BE2C (cell line): ENCODE measurements around the gene PKD2L1.

Source experiments
- DNase-seq: peaks from one replicate; pipeline ENCODE4 v3.0.0-alpha.2; 2020
- H3K27me3 ChIP-seq: fragments of 250-450 bp; sonication (Bioruptor Pico); 2 replicates; pipeline ENCODE4 v1.5.1; 2020; ENCODE audit warnings: mild to moderate bottlenecking
- H3K36me3 ChIP-seq: fragments of 250-450 bp; sonication (Bioruptor Pico); 2 replicates; pipeline ENCODE4 v1.5.1; 2020; ENCODE audit warnings: mild to moderate bottlenecking
- H3K4me1 ChIP-seq: fragments of 250-450 bp; sonication (Bioruptor Pico); 2 replicates; pipeline ENCODE4 v1.5.1; 2020
- H3K4me3 ChIP-seq: 2 replicates; pipeline ENCODE4 v1.5.1; 2011; ENCODE audit warnings: low read depth, low read length
- H3K9me3 ChIP-seq: fragments of 250-450 bp; sonication (Bioruptor Pico); 2 replicates; pipeline ENCODE4 v1.5.1; 2020
- CTCF ChIP-seq: IDR thresholded peaks from 2 replicates; pipeline ENCODE4 v1.5.1; 2012; ENCODE audit warnings: mild to moderate bottlenecking, low read depth, low read length

The PKD2L1 gene

GRCh38 chr10:100349672-100350071 lies 19.6 kb upstream of the PKD2L1 start:
- no peak for TF ChIP-seq CTCF
- H3K4me1 ChIP-seq: peaks cover 9% of the 10 kb centered on the region
- H3K36me3 ChIP-seq: peaks cover 71% of the 10 kb centered on the region
- no peaks in the 10 kb centered on the region for H3K9me3 ChIP-seq
- DNase-seq: no peak
- H3K27me3 ChIP-seq: no peaks in the 10 kb centered on the region
- H3K4me3 ChIP-seq: peak overlapping the region; percentile 97

- Histone ChIP-seq H3K4me3 (peak overlapping the region; percentile 97), H3K27me3 (no peaks in the 10 kb centered on the region), H3K9me3 (no peaks in the 10 kb centered on the region), H3K36me3 (peaks cover 65% of the 10 kb centered on the region), H3K4me1 (peaks cover 8% of the 10 kb centered on the region)
- no peak for DNase-seq
- TF ChIP-seq CTCF: no peak
These were observed 19.1 kb upstream of the PKD2L1 start for GRCh38 chr10:100349087-100349486.

GRCh38 chr10:100348389-100348927 lies 18.4 kb upstream of the PKD2L1 start:
- Histone ChIP-seq H3K4me1 (peaks cover 5% of the 10 kb centered on the region), H3K36me3 (peaks cover 59% of the 10 kb centered on the region), H3K27me3 (no peaks in the 10 kb centered on the region), H3K4me3 (peak overlapping the region; percentile 97), H3K9me3 (no peaks in the 10 kb centered on the region)
- no peak for DNase-seq
- TF ChIP-seq CTCF: no peak

DNA sequence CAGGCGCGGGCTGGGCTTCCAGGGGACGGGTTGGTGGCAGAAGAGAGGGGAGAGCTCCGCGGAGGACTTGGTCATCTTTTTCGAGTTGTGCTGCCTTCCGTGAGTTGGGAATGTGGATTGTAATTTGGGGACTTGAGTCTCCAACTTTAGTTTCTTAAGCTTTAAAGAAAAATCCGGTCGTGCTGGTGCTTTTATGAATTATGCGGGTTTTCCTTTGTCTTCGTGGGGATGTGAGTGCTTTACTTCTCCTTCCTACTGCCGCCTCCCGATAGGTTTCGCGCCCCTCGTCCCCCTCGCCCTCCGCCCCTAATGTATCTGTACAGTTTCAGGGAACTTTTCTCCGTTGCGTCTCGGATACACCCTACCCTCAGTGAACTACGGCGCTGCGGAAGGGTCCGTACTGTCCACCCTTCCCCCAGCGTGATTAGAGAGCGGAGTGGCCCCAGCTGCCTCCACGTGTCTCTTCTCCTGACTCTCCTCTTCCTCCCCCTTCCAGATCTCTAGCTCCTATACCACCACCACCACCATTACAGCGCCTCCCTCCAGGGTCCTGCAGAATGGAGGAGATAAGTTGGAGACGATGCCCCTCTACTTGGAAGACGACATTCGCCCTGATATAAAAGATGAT lies 17.7 kb upstream of the PKD2L1 start:
- Histone ChIP-seq H3K36me3 (peaks cover 51% of the 10 kb centered on the region), H3K4me1 (peaks cover 5% of the 10 kb centered on the region), H3K4me3 (peak overlapping the region; percentile 97), H3K9me3 (no peaks in the 10 kb centered on the region), H3K27me3 (no peaks in the 10 kb centered on the region)
- DNase-seq: peak; percentile 32
- no peak for TF ChIP-seq CTCF

DNA sequence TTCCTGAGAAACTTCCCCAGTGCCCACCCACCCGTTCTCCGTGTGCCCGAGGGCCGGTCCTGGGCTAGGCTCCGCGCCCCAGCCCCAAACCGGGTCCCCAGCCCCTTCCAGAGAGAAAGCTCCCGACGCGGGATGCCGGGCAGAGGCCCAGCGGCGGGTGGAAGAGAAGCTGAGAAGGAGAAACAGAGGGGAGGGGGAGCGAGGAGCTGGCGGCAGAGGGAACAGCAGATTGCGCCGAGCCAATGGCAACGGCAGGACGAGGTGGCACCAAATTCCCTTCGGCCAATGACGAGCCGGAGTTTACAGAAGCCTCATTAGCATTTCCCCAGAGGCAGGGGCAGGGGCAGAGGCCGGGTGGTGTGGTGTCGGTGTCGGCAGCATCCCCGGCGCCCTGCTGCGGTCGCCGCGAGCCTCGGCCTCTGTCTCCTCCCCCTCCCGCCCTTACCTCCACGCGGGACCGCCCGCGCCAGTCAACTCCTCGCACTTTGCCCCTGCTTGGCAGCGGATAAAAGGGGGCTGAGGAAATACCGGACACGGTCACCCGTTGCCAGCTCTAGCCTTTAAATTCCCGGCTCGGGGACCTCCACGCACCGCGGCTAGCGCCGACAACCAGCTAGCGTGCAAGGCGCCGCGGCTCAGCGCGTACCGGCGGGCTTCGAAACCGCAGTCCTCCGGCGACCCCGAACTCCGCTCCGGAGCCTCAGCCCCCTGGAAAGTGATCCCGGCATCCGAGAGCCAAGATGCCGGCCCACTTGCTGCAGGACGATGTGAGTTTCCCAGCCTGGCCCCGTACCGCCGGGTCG lies 16.9 kb upstream of the PKD2L1 start, which contains the start of gene SCD:
SCD (plus strand) TSS at position 469 of the 803 bp plus-strand sequence; CDS start at position 741, 272 bp downstream.
- peak; percentile 95 for DNase-seq

More for the DNA sequence above, 16.9 kb upstream of the PKD2L1 start, which contains the start of gene SCD:
- H3K36me3 ChIP-seq: peaks cover 44% of the 10 kb centered on the region
- peak within 1 kb of the TSS; percentile 97 for H3K4me3 ChIP-seq
- H3K9me3 ChIP-seq: no peaks in the 10 kb centered on the region
- H3K4me1 ChIP-seq: peaks cover 5% of the 10 kb centered on the region
- no peaks in the 10 kb centered on the region for H3K27me3 ChIP-seq
- no peak for TF ChIP-seq CTCF
